Liver (tissue), 9 donors: Measurements from ENCODE around the gene ITGA4. TPM values are rescaled to one million over a fixed set of nuclear protein-coding genes. Genes with fewer than 3 reads are reported as not detected.

Experiments
- DNase-seq: peaks from one replicate; pipeline ENCODE4 v3.0.0-alpha.2; 2017; ENCODE audit warnings: low spot score
- H3K27ac ChIP-seq, 2 donors: one replicate each; pipeline ENCODE4 v1.7.0; 2013; ENCODE audit warnings: inconsistent platforms in 2 of 2, low read length in 2 of 2, control low read depth in 1 of 2, low read depth in 1 of 2, mild to moderate bottlenecking in 1 of 2
- H3K27me3 ChIP-seq, 4 donors: one replicate each; pipeline versions ENCODE4 v1.6.1 to v1.7.0; 2013; ENCODE audit warnings: low read length in 3 of 4, inconsistent platforms in 1 of 4, mild to moderate bottlenecking in 1 of 4, moderate library complexity in 1 of 4; ENCODE audit not compliant: control insufficient read depth in 4 of 4, insufficient read depth in 4 of 4
- H3K36me3 ChIP-seq, 4 donors: one replicate each; pipeline versions ENCODE4 v1.6.1 to v1.7.0; 2013; ENCODE audit warnings: low read length in 3 of 4, mild to moderate bottlenecking in 3 of 4, low read depth in 1 of 4, moderate library complexity in 1 of 4; ENCODE audit not compliant: control insufficient read depth in 4 of 4, insufficient read depth in 3 of 4
- H3K4me1 ChIP-seq, 4 donors: one replicate each; pipeline versions ENCODE4 v1.6.1 to v1.7.0; 2013; ENCODE audit warnings: low read length in 3 of 4, mild to moderate bottlenecking in 3 of 4, moderate library complexity in 1 of 4; ENCODE audit not compliant: control insufficient read depth in 4 of 4, insufficient read depth in 4 of 4
- H3K4me3 ChIP-seq, 3 donors: one replicate each; pipeline versions ENCODE4 v1.6.1 to v1.7.0; 2013; ENCODE audit warnings: low read length in 3 of 3, control low read depth in 1 of 3, low read depth in 1 of 3, mild to moderate bottlenecking in 1 of 3
- H3K9ac ChIP-seq, 2 donors: one replicate each; pipeline ENCODE4 v1.7.0; 2013; ENCODE audit warnings: low read length in 2 of 2, mild to moderate bottlenecking in 2 of 2, moderate library complexity in 2 of 2, control low read depth in 1 of 2, low read depth in 1 of 2
- H3K9me3 ChIP-seq, 4 donors: one replicate each; pipeline versions ENCODE4 v1.6.1 to v1.7.0; 2013; ENCODE audit warnings: low read length in 3 of 4; ENCODE audit not compliant: control insufficient read depth in 4 of 4
- ATF3 ChIP-seq: IDR thresholded peaks from 2 replicates; pipeline ENCODE4 v1.6.1; 2016; ENCODE audit warnings: antibody characterized with exemption
- CTCF ChIP-seq: fragments of 150-350 bp; IDR thresholded peaks from 2 replicates; pipeline ENCODE4 v1.5.1; 2017; ENCODE audit warnings: improper control_type of control experiment, low read depth, low read length; ENCODE audit not compliant: missing input control
- EGR1 ChIP-seq, 2 donors: IDR thresholded peaks; 2 replicates each; pipeline ENCODE4 v1.6.1; 2016 to 2018; ENCODE audit warnings: antibody characterized with exemption in 2 of 2, low read depth in 2 of 2
- FOXA1 ChIP-seq: IDR thresholded peaks from 2 replicates; pipeline ENCODE4 v1.6.1; 2016; ENCODE audit warnings: antibody characterized with exemption
- FOXA2 ChIP-seq: IDR thresholded peaks from 2 replicates; pipeline ENCODE4 v1.6.1; 2016; ENCODE audit warnings: antibody characterized with exemption
- GABPA ChIP-seq, 2 donors: IDR thresholded peaks in 1 of 2; conservative IDR thresholded peaks in 1 of 2; 2 replicates each; pipeline ENCODE4 v1.6.1; 2016; ENCODE audit warnings: antibody characterized with exemption in 2 of 2, mild to moderate bottlenecking in 1 of 2, moderate library complexity in 1 of 2
- HNF4A ChIP-seq, 2 donors: conservative IDR thresholded peaks; 2 replicates each; pipeline ENCODE4 v1.6.1; 2016; ENCODE audit warnings: antibody characterized with exemption in 2 of 2, mild to moderate bottlenecking in 2 of 2
- HNF4G ChIP-seq: IDR thresholded peaks from 2 replicates; pipeline ENCODE4 v1.6.1; 2016; ENCODE audit warnings: antibody characterized with exemption
- JUND ChIP-seq, 2 donors: IDR thresholded peaks; 2 replicates each; pipeline ENCODE4 v1.6.1; 2016; ENCODE audit warnings: antibody characterized with exemption in 2 of 2
- MAX ChIP-seq: IDR thresholded peaks from 2 replicates; pipeline ENCODE4 v1.6.1; 2016; ENCODE audit warnings: antibody characterized with exemption
- NR2F2 ChIP-seq: IDR thresholded peaks from 2 replicates; pipeline ENCODE4 v1.6.1; 2016; ENCODE audit warnings: antibody characterized with exemption
- RAD21 ChIP-seq, 2 donors: IDR thresholded peaks; 2 replicates each; pipeline ENCODE4 v1.6.1; 2016; ENCODE audit warnings: antibody characterized with exemption in 2 of 2, mild to moderate bottlenecking in 2 of 2
- REST ChIP-seq: IDR thresholded peaks from 2 replicates; pipeline ENCODE4 v1.6.1; 2016; ENCODE audit warnings: antibody characterized with exemption, mild to moderate bottlenecking
- RXRA ChIP-seq, 2 donors: IDR thresholded peaks; 2 replicates each; pipeline ENCODE4 v1.6.1; 2017 to 2018; ENCODE audit warnings: antibody characterized with exemption in 2 of 2, mild to moderate bottlenecking in 1 of 2
- SP1 ChIP-seq: IDR thresholded peaks from 2 replicates; pipeline ENCODE4 v1.6.1; 2018; ENCODE audit warnings: antibody characterized with exemption, mild to moderate bottlenecking
- TAF1 ChIP-seq: conservative IDR thresholded peaks from 2 replicates; pipeline ENCODE4 v1.6.1; 2016; ENCODE audit warnings: antibody characterized with exemption, mild to moderate bottlenecking
- YY1 ChIP-seq: IDR thresholded peaks from 2 replicates; pipeline ENCODE4 v1.6.1; 2016; ENCODE audit warnings: antibody characterized with exemption, mild to moderate bottlenecking
- ZBTB33 ChIP-seq: IDR thresholded peaks from 2 replicates; pipeline ENCODE4 v1.6.1; 2016; ENCODE audit warnings: antibody characterized with exemption
- WGBS: extraction: QIAGEN DNeasy Blood & Tissue Kit; methylation state at CpG from one replicate; pipeline ENCODE4 v1.1.7; 2013; 5-methylcytosine and 5-hydroxymethylcytosine counted together
- polyA plus RNA-seq, 2 donors: library from polyadenylated mRNA; stranded (reverse) in 1 of 2; unstranded in 1 of 2; fragments of 200-250 nt in 1 of 2; fragments of >200 nt in 1 of 2; fragmentation: Nextera tagmentation in 1 of 2; extraction: Ambion mirVana in 1 of 2; gene quantifications; one replicate each; pipeline versions ENCODE4 v1.2.1 to v1.2.3, GENCODE V29; 2013 to 2015
- total RNA-seq, 2 donors: library from RNA; depleted of rRNA; stranded (reverse); fragments of >200 nt; gene quantifications; one replicate each; pipeline ENCODE4 v1.2.3, GENCODE V29; 2014
- donor health status: healthy.
- donor health status: healthy.
- donor health status: healthy.
- donor health status: healthy.
- donor health status: healthy.

Gene ITGA4
- total and polyA plus RNA-seq, 4 donors: 1.6 to 142 (median 4.1) TPM

GRCh38 chr2:181461056-181461997 lies 4.1 kb downstream of the ITGA4 start (continued):
- TF ChIP-seq HNF4A (conservative IDR thresholded peaks at IDR 0.05) (no peak), SP1 (no peak)

- DNase-seq: no peak
- Histone ChIP-seq H3K4me3 (no peak overlapping the region), H3K9ac (no peak overlapping the region), H3K27me3 (no peaks in the 10 kb centered on the region), H3K36me3 (no peaks in the 10 kb centered on the region), H3K4me1 (peaks cover 4 to 12% (median 8%) of the 10 kb centered on the region in 4 donors), H3K9me3 (no peaks in the 10 kb centered on the region), H3K27ac (no peak overlapping the region)
- 55% methylated on average over 1 of the region's 1 CpG for WGBS
- TF ChIP-seq RAD21 (IDR thresholded peaks at IDR 0.05): no peak
- no peak for TF ChIP-seq TAF1
- no peak for TF ChIP-seq JUND (IDR thresholded peaks at IDR 0.05)
- TF ChIP-seq HNF4G: no peak
- no peak for TF ChIP-seq GABPA (IDR thresholded peaks at IDR 0.05 in 1 of 2, conservative IDR thresholded peaks at IDR 0.05 in 1 of 2)
- no peak for TF ChIP-seq CTCF
- no peak for TF ChIP-seq YY1
- no peak for TF ChIP-seq NR2F2
- TF ChIP-seq RXRA (IDR thresholded peaks at IDR 0.05): no peak
- no peak for TF ChIP-seq MAX
- TF ChIP-seq SP1: no peak
- no peak for TF ChIP-seq HNF4A (conservative IDR thresholded peaks at IDR 0.05)
- TF ChIP-seq REST: no peak
- no peak for TF ChIP-seq ZBTB33
- TF ChIP-seq FOXA2: no peak
- no peak for TF ChIP-seq FOXA1
- TF ChIP-seq EGR1 (IDR thresholded peaks at IDR 0.05; ENCODE audit: low read depth in 2 of 2): no peak
- TF ChIP-seq ATF3: no peak
Measured at GRCh38 chr2:181462033-181462432, 4.8 kb downstream of the ITGA4 start.
